OCI-LY3 (cell line): ENCODE data around the gene EFEMP1.

Experiments
- EZH2phosphoT487 ChIP-seq: fragments of 200-600 bp; shearing (Covaris generic); IDR thresholded peaks from 2 replicates; pipeline ENCODE4 v1.6.1; 2018; ENCODE audit warnings: antibody characterized with exemption, mixed run types, low read depth
- TF ChIP-seq, protein P1 (sequence below): fragments of 200-600, 300-600 bp; sonication (generic); IDR thresholded peaks from 2 replicates; pipeline ENCODE4 v1.5.1; 2014; ENCODE audit warnings: antibody characterized with exemption, low read length, low read depth

DNA sequence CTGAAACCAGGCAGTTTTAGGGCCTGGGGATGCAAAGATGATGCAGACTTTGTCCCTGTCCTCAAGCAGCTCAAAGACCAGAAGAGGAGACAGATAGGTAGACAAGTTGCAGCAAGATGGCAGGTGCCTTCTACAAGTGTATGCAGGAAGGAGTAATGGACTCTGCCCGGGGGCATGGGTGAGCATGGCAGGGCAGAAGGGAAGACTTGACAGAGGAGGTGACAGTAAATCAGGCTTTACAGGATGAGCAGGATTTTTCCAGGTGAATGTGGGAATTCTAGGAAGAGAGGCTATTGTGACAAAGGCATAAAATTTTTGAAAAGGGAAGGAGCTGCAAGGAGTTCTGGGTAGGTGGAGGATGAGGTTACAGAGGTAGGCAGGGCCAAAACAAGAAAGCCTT lies 4.7 kb downstream of the EFEMP1 start:
- no peak for TF ChIP-seq EZH2phosphoT487
- TF ChIP-seq, protein P1, sequence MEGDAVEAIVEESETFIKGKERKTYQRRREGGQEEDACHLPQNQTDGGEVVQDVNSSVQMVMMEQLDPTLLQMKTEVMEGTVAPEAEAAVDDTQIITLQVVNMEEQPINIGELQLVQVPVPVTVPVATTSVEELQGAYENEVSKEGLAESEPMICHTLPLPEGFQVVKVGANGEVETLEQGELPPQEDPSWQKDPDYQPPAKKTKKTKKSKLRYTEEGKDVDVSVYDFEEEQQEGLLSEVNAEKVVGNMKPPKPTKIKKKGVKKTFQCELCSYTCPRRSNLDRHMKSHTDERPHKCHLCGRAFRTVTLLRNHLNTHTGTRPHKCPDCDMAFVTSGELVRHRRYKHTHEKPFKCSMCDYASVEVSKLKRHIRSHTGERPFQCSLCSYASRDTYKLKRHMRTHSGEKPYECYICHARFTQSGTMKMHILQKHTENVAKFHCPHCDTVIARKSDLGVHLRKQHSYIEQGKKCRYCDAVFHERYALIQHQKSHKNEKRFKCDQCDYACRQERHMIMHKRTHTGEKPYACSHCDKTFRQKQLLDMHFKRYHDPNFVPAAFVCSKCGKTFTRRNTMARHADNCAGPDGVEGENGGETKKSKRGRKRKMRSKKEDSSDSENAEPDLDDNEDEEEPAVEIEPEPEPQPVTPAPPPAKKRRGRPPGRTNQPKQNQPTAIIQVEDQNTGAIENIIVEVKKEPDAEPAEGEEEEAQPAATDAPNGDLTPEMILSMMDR = no peak
